Caco-2 (cell line): ENCODE data around the gene KCNIP1. TPM values are rescaled to one million over a fixed set of nuclear protein-coding genes. Genes with fewer than 3 reads are reported as not detected.

Source experiments
- BruUV-seq: library from RNA; stranded (reverse); fragments of 400-500 nt; replicated peaks from 2 replicates; lab custom pipeline; 2021; lab: Mats Ljungman, UMichigan
- CTCF ChIA-PET: fragments of 300-600 bp; sonication (Branson Sonifier 250); formaldehyde crosslinking; loops from one replicate; lab custom pipeline; 2022; ENCODE audit warnings: antibody characterized with exemption; lab: Charles Lee
- POLR2A ChIA-PET: fragments of 300-600 bp; sonication (Branson Sonifier 250); formaldehyde crosslinking; loops from one replicate; lab custom pipeline; 2022; ENCODE audit warnings: antibody characterized with exemption; lab: Charles Lee
- DNase-seq, 2 experiments: peaks; one replicate each; pipeline versions ENCODE4 v3.0.0 to v3.0.0-alpha.2; 2020 to 2022
- H3K27me3 ChIP-seq: replicated peaks from 2 replicates; pipeline ENCODE4 v1.6.0; 2011; ENCODE audit warnings: low read length; ENCODE audit not compliant: control insufficient read depth, insufficient read depth
- H3K36me3 ChIP-seq: 2 replicates; pipeline ENCODE4 v1.5.1; 2011; ENCODE audit warnings: low read length; ENCODE audit not compliant: control insufficient read depth, insufficient read depth
- H3K4me1 ChIP-seq: fragments of 250-450 bp; sonication (Bioruptor Pico); 2 replicates; pipeline ENCODE4 v1.5.1; 2020; ENCODE audit warnings: mild to moderate bottlenecking
- H3K4me3 ChIP-seq: 2 replicates; pipeline ENCODE4 v1.5.1; 2011; ENCODE audit warnings: low read depth, mild to moderate bottlenecking, control low read depth, low read length
- H3K9me3 ChIP-seq: fragments of 250-450 bp; sonication (Bioruptor Pico); 2 replicates; pipeline ENCODE4 v1.5.1; 2020; ENCODE audit warnings: mild to moderate bottlenecking, moderate library complexity
- H3K27ac Mint-ChIP-seq: one replicate; pipeline ENCODE4 v1.8.0; 2022; ENCODE audit warnings: mixed read lengths; ENCODE audit not compliant: unreplicated experiment
- H3K27me3 Mint-ChIP-seq: one replicate; pipeline ENCODE4 v1.8.0; 2022; ENCODE audit warnings: mixed read lengths; ENCODE audit not compliant: insufficient read depth, unreplicated experiment
- H3K36me3 Mint-ChIP-seq: one replicate; pipeline ENCODE4 v1.8.0; 2022; ENCODE audit warnings: mild to moderate bottlenecking, mixed read lengths; ENCODE audit not compliant: insufficient read depth, unreplicated experiment
- H3K4me1 Mint-ChIP-seq: one replicate; pipeline ENCODE4 v1.8.0; 2022; ENCODE audit warnings: low read depth, mixed read lengths; ENCODE audit not compliant: unreplicated experiment
- H3K4me3 Mint-ChIP-seq: one replicate; pipeline ENCODE4 v1.8.0; 2022; ENCODE audit warnings: mild to moderate bottlenecking, moderate library complexity, mixed read lengths; ENCODE audit not compliant: unreplicated experiment
- H3K9me3 Mint-ChIP-seq: one replicate; pipeline ENCODE4 v1.8.0; 2022; ENCODE audit warnings: mixed read lengths; ENCODE audit not compliant: unreplicated experiment
- intact Hi-C: fragments of 100-400 bp; cut with micrococcal nuclease; formaldehyde crosslinking; loops from one replicate; pipeline ENCODE4 v1.10.0; 2022; ENCODE audit not compliant: unreplicated experiment
- total RNA-seq: library from RNA; stranded (reverse); gene quantifications from 2 replicates; pipeline ENCODE4 v1.2.3, GENCODE V29; 2022
- TF ChIP-seq, protein P1 (sequence below), 2 experiments: fragments of 200-600 bp in 1 of 2; IDR thresholded peaks; 1 replicate in 1 of 2; 2 replicates in 1 of 2; pipeline versions ENCODE4 v1.5.1 to v1.8.0; 2011 to 2022; ENCODE audit warnings: antibody characterized with exemption in 1 of 2, control low read depth in 1 of 2, inconsistent platforms in 1 of 2, low read depth in 1 of 2, low read length in 1 of 2, mild to moderate bottlenecking in 1 of 2, moderate library complexity in 1 of 2; ENCODE audit not compliant: insufficient read depth in 1 of 2, severe bottlenecking in 1 of 2, unreplicated experiment in 1 of 2

The KCNIP1 gene
- total RNA-seq, 1 experiment from 2014 or later = not detected

DNA sequence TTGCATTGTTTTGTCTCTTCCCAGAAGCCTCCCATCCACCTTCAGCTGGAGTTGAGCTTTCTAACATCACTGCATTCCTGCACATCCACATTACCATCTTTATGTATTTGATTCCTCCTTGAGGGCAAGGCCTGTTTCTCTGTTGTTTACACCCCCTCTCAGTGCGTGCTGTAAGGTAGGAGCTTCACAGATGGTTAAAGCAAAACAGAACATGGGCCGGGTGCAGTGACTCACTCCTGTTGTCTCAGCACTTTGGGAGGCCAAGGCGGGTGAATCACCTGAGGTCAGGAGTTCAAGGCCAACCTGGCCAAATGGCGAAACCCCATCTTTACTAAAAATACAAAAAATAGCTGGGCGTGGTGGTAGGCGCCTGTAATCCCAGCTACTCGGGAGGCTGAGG lies 110.9 kb downstream of the KCNIP1 start:
- DNase-seq = no peak
- ChIA-PET POLR2A (no interaction called here), CTCF (no interaction called here)
- Histone ChIP-seq H3K36me3 (no peaks in the 10 kb centered on the region), H3K4me1 (no peaks in the 10 kb centered on the region), H3K9me3 (no peaks in the 10 kb centered on the region), H3K4me3 (no peak overlapping the region), H3K27me3 (0 out of 2 replicates have a peak, but pooled peaks cover 2% of the 10 kb centered on the region)
- no peaks in the 10 kb centered on the region for H3K9me3 Mint-ChIP-seq
- H3K36me3 Mint-ChIP-seq = no peaks in the 10 kb centered on the region
- H3K4me1 Mint-ChIP-seq = no peaks in the 10 kb centered on the region
- no TSS peak for BruUV-seq
- TF ChIP-seq, protein P1, sequence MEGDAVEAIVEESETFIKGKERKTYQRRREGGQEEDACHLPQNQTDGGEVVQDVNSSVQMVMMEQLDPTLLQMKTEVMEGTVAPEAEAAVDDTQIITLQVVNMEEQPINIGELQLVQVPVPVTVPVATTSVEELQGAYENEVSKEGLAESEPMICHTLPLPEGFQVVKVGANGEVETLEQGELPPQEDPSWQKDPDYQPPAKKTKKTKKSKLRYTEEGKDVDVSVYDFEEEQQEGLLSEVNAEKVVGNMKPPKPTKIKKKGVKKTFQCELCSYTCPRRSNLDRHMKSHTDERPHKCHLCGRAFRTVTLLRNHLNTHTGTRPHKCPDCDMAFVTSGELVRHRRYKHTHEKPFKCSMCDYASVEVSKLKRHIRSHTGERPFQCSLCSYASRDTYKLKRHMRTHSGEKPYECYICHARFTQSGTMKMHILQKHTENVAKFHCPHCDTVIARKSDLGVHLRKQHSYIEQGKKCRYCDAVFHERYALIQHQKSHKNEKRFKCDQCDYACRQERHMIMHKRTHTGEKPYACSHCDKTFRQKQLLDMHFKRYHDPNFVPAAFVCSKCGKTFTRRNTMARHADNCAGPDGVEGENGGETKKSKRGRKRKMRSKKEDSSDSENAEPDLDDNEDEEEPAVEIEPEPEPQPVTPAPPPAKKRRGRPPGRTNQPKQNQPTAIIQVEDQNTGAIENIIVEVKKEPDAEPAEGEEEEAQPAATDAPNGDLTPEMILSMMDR (IDR thresholded peaks at IDR 0.05; ENCODE audit: insufficient read depth in 1 of 2, low read depth in 1 of 2, low read length in 1 of 2, severe bottlenecking in 1 of 2, unreplicated experiment in 1 of 2) = no peak
- H3K27me3 Mint-ChIP-seq = peaks cover 9% of the 10 kb centered on the region
- H3K27ac Mint-ChIP-seq = no peak overlapping the region
- no peak overlapping the region for H3K4me3 Mint-ChIP-seq
- intact Hi-C loops = no loop called here

GRCh38 chr5:170617533-170618490 lies 114.0 kb downstream of the KCNIP1 start:
- DNase-seq = no peak
- Mint-ChIP-seq H3K27ac (no peak overlapping the region), H3K36me3 (no peaks in the 10 kb centered on the region), H3K4me3 (no peak overlapping the region), H3K27me3 (peaks cover 9% of the 10 kb centered on the region), H3K4me1 (no peaks in the 10 kb centered on the region), H3K9me3 (no peaks in the 10 kb centered on the region)
- ChIA-PET POLR2A (no interaction called here), CTCF (no interaction called here)
- H3K36me3 ChIP-seq = no peaks in the 10 kb centered on the region
- H3K4me3 ChIP-seq = no peak overlapping the region
- TF ChIP-seq, protein P1 (IDR thresholded peaks at IDR 0.05; ENCODE audit: insufficient read depth in 1 of 2, low read depth in 1 of 2, low read length in 1 of 2, severe bottlenecking in 1 of 2, unreplicated experiment in 1 of 2) = no peak
- no peaks in the 10 kb centered on the region for H3K4me1 ChIP-seq
- H3K27me3 ChIP-seq = 0 out of 2 replicates have a peak, but pooled peaks cover 2% of the 10 kb centered on the region
- BruUV-seq = no TSS peak
- intact Hi-C loops = no loop called here
- H3K9me3 ChIP-seq = no peaks in the 10 kb centered on the region

- POLR2A ChIA-PET = no interaction called here
- intact Hi-C loops = no loop called here
Measured at GRCh38 chr5:170619869-170620268, 116.0 kb downstream of the KCNIP1 start.

More at GRCh38 chr5:170619869-170620268, 116.0 kb downstream of the KCNIP1 start:
- H3K4me3 ChIP-seq = no peak overlapping the region
- peaks cover 11% of the 10 kb centered on the region for H3K27me3 Mint-ChIP-seq
- no peaks in the 10 kb centered on the region for H3K4me1 Mint-ChIP-seq
- TF ChIP-seq, protein P1 (IDR thresholded peaks at IDR 0.05; ENCODE audit: insufficient read depth in 1 of 2, low read depth in 1 of 2, low read length in 1 of 2, severe bottlenecking in 1 of 2, unreplicated experiment in 1 of 2) = no peak
- H3K4me1 ChIP-seq = no peaks in the 10 kb centered on the region
- CTCF ChIA-PET = no interaction called here
- H3K4me3 Mint-ChIP-seq = no peak overlapping the region
- no peaks in the 10 kb centered on the region for H3K9me3 Mint-ChIP-seq
- no peaks in the 10 kb centered on the region for H3K9me3 ChIP-seq
- no peaks in the 10 kb centered on the region for H3K36me3 ChIP-seq
- no peak overlapping the region for H3K27ac Mint-ChIP-seq
- no TSS peak for BruUV-seq
- 0 out of 2 replicates have a peak, but pooled peaks cover 2% of the 10 kb centered on the region for H3K27me3 ChIP-seq
- no peak for DNase-seq
- H3K36me3 Mint-ChIP-seq = no peaks in the 10 kb centered on the region
